ENCODE data around the gene TOR4A. TPM values are rescaled to one million over a fixed set of nuclear protein-coding genes. Genes with fewer than 3 reads are reported as not detected.

TOR4A gene
- total RNA-seq, 4 donors from 2014 or later, result 4.7 to 7.4 (median 6.9) TPM

DNA sequence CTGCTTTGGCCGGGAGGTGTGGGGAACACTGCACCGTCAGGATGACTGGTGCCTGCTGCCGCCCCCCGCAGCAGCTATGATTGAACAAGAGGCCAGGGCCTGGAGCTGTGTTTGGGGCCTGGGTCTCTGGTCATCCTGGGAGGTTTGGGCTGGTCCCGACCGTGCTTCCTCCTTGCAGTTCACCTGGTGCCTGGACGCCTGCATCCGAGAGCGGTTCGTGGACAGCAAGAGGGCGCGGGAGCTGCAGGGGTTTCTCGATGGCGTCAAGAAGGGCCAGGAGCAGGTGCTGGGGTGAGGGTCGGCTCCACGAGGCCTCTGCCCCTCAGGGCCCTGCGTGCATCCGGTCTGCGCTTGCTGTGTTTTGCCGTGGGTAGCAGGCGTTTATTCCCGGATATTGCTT is 13.5 kb upstream of the TOR4A start:
- ATAC-seq, result no peak
- Histone ChIP-seq H3K9me3 (no peaks in the 10 kb centered on the region), H3K4me1 (peaks cover 0 to 26% (median 6%) of the 10 kb centered on the region in 3 donors), H3K27me3 (no peaks in the 10 kb centered on the region), H3K4me3 (no peak overlapping the region), H3K36me3 (peaks cover 0 to 70% of the 10 kb centered on the region in 2 donors), H3K27ac (no peak overlapping the region)
- 95% methylated on average over 8 of the region's 22 CpGs; no CpG with 5 or more reads in 1 of the 2 donors for WGBS, 2 donors (ENCODE audit: low coverage in 1 of 2)
- TF ChIP-seq, protein P1, sequence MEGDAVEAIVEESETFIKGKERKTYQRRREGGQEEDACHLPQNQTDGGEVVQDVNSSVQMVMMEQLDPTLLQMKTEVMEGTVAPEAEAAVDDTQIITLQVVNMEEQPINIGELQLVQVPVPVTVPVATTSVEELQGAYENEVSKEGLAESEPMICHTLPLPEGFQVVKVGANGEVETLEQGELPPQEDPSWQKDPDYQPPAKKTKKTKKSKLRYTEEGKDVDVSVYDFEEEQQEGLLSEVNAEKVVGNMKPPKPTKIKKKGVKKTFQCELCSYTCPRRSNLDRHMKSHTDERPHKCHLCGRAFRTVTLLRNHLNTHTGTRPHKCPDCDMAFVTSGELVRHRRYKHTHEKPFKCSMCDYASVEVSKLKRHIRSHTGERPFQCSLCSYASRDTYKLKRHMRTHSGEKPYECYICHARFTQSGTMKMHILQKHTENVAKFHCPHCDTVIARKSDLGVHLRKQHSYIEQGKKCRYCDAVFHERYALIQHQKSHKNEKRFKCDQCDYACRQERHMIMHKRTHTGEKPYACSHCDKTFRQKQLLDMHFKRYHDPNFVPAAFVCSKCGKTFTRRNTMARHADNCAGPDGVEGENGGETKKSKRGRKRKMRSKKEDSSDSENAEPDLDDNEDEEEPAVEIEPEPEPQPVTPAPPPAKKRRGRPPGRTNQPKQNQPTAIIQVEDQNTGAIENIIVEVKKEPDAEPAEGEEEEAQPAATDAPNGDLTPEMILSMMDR (IDR thresholded peaks at IDR 0.05), result no peak
- TF ChIP-seq EP300 (IDR thresholded peaks at IDR 0.05), result no peak
- no peak for TF ChIP-seq POLR2AphosphoS5 (IDR thresholded peaks at IDR 0.05)
- TF ChIP-seq POLR2A (IDR thresholded peaks at IDR 0.05), result no peak

DNA sequence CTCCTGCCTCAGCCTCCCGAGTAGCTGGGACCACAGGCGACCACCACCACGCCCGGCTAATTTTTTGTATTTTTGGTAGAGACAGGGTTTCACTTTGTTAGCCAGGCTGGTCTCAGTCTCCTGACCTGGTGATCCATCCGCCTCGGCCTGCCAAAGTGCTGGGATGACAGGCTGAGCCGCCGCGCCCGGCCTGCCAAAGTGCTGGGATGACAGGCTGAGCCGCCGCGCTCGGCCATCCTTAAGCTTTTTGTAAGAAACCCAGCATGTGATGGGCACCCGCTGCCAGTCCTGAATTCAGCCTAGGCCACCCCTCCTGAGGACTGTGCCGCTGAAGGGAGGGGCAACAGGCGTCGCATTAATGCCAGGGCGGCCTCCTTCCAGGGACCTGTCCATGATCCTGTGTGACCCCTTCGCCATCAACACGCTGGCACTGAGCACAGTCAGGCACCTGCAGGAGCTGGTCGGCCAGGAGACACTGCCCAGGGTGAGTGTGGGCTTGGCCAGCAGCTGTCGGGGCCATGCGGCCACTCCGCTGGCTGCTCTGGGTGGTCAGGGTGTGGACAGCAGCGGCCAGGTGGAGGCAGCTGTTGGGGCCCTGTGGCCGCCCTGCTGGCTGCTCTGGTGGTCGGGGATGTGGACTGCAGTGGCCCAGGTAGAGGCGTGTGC is 11.9 kb upstream of the TOR4A start:
- Histone ChIP-seq H3K27me3 (no peaks in the 10 kb centered on the region), H3K27ac (no peak overlapping the region), H3K9me3 (no peaks in the 10 kb centered on the region), H3K4me1 (peaks cover 0 to 35% (median 12%) of the 10 kb centered on the region in 3 donors), H3K36me3 (peaks cover 0 to 73% of the 10 kb centered on the region in 2 donors), H3K4me3 (no peak overlapping the region)
- no CpG with 5 or more reads among the region's 29 CpGs for WGBS, 2 donors (ENCODE audit: low coverage in 1 of 2)
- ATAC-seq, result no peak
- no peak for TF ChIP-seq POLR2A (IDR thresholded peaks at IDR 0.05)
- TF ChIP-seq EP300 (IDR thresholded peaks at IDR 0.05), result no peak
- TF ChIP-seq POLR2AphosphoS5 (IDR thresholded peaks at IDR 0.05), result no peak
- TF ChIP-seq, protein P1 (IDR thresholded peaks at IDR 0.05), result no peak

DNA sequence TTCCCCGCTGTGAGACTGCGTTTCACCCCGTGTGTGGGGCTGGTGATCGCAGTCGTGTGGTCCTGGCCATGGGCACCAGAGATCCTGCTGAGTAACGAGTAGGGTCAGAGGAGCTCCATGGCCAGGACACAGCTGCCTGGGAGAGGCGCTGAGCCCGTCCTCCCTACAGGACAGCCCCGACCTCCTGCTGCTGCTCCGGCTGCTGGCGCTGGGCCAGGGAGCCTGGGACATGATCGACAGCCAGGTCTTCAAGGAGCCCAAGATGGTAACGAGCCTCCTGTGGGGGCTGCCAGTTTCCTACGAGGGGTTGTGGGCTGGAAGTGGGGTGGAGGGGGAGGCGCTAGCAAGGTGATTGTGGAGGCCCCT is 11.4 kb upstream of the TOR4A start:
- no peak for ATAC-seq
- Histone ChIP-seq H3K4me1 (peaks cover 0 to 35% (median 12%) of the 10 kb centered on the region in 3 donors), H3K27me3 (no peaks in the 10 kb centered on the region), H3K36me3 (peaks cover 0 to 76% of the 10 kb centered on the region in 2 donors), H3K4me3 (no peak overlapping the region), H3K27ac (no peak overlapping the region), H3K9me3 (no peaks in the 10 kb centered on the region)
- TF ChIP-seq POLR2AphosphoS5 (IDR thresholded peaks at IDR 0.05), result no peak
- no peak for TF ChIP-seq EP300 (IDR thresholded peaks at IDR 0.05)
- no peak for TF ChIP-seq POLR2A (IDR thresholded peaks at IDR 0.05)
- TF ChIP-seq, protein P1 (IDR thresholded peaks at IDR 0.05), result no peak
- 40% methylated on average over 1 of the region's 15 CpGs; no CpG with 5 or more reads in 1 of the 2 donors for WGBS, 2 donors (ENCODE audit: low coverage in 1 of 2)

DNA sequence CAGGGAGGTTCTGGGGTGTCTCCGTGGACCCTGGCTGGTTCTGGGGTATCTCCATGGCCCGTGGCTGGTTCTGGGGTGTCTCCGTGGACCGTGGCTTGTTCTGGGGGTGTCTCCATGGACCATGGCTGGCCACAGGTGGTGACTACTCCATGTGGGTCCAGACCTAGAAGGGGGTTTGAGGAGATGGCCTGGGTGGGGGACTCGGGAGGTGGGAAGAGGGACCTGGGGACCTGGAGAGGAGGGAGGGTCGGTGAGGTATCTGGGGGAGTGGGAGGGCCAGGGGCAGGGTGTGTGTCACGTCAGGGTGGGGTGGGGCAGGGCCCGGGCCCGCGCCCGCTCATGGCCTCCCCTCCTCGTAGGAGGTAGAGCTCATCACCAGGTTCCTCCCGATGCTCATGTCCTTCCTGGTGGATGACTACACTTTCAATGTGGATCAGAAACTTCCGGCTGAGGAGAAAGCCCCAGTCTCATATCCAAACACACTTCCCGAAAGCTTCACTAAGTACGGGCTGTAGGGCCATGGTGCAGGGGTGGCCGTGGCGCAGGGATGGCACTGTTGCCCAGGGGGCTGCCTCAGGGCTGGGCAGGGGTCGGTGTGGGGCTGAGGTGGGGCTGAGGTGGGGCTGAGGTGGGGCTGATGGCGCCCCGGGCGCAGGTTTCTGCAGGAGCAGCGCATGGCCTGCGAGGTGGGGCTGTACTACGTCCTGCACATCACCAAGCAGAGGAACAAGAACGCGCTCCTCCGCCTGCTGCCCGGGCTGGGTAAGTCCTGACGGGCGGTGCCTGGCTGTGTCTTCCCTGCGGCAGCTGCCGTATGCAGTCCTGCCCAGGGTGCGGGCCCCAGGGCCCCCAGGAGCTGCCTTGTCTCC is 10.7 kb upstream of the TOR4A start:
- no peak for ATAC-seq
- WGBS, 2 donors (ENCODE audit: low coverage in 1 of 2), result 88% methylated on average over 6 of the region's 34 CpGs; no CpG with 5 or more reads in 1 of the 2 donors
- Histone ChIP-seq H3K4me3 (no peak overlapping the region), H3K27me3 (no peaks in the 10 kb centered on the region), H3K4me1 (peaks cover 0 to 33% (median 12%) of the 10 kb centered on the region in 3 donors), H3K9me3 (no peaks in the 10 kb centered on the region), H3K36me3 (peaks cover 0 to 82% of the 10 kb centered on the region in 2 donors), H3K27ac (no peak overlapping the region)
- TF ChIP-seq, protein P1 (IDR thresholded peaks at IDR 0.05), result no peak
- no peak for TF ChIP-seq POLR2A (IDR thresholded peaks at IDR 0.05)
- TF ChIP-seq EP300 (IDR thresholded peaks at IDR 0.05), result no peak
- TF ChIP-seq POLR2AphosphoS5 (IDR thresholded peaks at IDR 0.05), result no peak

All from gastroesophageal sphincter (tissue), 4 donors.